CD4-positive, alpha-beta T cell treated with Interleukin-6 at 100 ng/mL for 8 hours (primary cell): Measurements from ENCODE around the gene FAM118B.

Experiments
- DNase-seq: peaks from one replicate; pipeline ENCODE4 v3.0.0-alpha.2; 2020; ENCODE audit warnings: mixed read lengths, low spot score

Gene FAM118B

DNA sequence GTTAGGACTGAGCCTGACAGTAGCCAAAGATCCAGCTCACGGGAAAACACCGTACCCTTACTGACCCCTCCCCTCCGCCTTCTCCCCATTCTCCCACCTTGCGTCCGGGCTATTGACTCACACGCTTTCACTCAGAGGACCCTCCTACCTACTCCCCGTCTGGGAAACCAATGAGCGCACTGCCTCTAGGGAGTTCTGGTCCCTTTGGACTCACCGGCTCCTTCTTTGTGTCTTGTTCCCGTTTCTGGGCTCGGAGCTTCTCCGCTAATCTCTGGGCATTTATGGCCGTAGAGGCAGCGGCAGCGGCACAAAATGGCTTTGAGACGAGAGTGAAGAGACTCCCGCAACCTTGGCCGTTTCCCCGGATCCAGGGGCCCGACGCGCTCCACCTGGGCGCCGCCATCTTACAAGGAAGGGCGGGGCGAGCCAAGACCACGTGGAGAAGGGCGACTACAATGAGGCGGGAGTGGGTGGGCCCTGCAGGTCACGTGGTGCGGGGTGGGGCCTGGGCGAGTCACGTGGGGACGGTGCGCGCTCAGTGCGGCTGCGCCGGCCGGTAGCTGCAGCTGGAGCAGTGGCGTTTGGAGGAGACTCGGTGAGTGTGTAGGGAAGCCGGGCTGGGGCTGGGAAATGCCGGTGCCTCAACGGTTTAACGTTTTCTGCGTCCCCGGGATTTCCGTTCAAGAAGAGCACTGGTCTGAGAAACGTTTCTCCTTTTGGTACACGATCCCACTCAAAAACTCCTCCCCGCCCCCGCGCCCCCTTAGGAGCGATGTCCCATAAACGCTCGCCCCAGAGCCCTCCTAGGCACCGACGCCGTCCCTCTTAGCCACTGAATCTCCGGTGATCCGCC lies at the start of gene FAM118B, which contains the start of gene RPUSD4:
Gene FAM118B (plus strand): TSS at position 547 of the 853 bp plus-strand sequence. CDS start 23,220 bp downstream, outside the sequence.
Gene RPUSD4 (minus strand): TSS at position 415 of the 853 bp plus-strand sequence. CDS start 12 bp downstream, at position 403.
- DNase-seq, result peak; percentile 97

DNA sequence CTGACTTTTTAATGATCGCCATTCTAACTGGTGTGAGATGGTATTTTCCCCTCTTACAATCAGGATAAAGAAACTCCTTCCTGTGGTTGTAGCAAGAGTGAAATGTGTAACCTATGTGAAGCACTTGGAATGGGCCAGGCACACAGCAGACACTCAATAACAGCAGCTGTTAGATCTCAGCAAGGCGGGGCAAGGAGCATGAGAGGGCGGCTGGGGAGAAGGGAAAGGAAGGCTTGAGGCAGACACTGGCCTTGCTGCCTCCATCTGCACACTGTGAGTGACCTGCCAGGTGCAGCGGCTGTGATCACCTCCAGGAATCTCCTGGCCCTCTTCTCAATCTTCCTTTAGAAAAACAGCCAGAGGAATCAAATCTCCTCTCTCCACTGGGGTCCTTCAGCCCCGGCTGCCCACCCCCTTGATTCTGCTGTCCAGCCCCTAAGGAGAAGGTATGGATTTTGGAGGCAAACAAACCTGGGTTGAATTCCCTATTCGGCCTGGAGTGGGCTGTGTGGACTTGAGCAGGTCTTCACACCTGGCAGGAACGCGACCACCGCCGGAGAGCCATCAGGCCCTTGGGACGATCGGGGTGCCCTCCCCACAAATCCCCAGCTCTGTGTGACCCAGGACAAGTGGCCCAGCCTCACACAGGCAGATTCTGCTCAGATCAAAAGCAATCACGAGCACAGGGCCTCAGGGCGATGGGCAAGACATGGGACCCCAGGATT lies 49.1 kb upstream of the FAM118B start:
- DNase-seq, result no peak

DNA sequence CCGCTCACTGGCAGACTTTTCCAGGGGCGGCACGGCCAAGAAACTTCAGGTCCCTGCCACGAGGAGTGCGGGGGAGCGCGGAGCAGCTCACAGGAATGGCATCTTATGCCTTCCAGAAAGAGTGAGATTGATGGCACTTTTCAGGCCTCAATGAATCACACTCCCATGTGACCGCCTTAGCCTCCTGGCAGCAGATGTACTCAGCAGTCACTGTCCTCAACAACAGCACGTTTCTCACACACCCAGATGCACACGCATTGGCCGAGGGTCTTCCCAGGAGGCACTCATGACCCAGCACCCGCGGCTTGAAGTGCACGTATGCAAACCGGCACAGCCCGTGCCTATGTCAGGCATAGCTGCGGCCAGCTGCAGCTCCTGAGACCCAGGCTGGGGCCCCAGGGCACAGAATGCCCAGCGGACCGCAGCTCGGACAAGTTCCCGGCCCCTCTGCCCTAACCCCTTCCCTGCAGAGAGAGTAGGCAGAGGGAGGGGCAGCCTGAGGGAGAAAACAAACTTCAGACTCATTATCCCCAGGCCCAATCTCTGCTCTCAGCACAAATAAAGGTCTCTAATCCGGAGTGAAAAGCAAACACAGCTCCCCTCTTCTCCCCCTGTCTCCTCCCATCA lies 48.4 kb upstream of the FAM118B start:
- DNase-seq, result no peak

DNA sequence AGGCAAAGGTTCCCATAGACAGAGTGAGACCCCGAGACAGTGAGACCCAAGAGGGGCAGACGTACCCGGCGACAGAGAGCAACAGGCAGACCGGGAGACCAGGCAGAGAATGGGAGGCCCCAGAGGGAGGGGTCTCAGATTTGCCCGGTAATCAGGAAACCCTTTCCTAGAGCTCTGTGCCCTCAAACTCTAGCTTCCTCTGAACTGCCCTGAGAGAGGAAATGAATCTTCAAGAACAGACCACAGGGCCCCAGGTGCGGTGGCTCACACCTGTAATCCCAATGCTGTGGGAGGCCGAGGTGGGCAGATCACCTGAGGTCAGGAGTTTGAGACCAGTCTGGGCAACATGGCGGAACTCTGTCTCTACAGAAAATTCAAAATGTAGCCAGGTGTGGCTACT lies 47.8 kb upstream of the FAM118B start:
- DNase-seq, result no peak

DNA sequence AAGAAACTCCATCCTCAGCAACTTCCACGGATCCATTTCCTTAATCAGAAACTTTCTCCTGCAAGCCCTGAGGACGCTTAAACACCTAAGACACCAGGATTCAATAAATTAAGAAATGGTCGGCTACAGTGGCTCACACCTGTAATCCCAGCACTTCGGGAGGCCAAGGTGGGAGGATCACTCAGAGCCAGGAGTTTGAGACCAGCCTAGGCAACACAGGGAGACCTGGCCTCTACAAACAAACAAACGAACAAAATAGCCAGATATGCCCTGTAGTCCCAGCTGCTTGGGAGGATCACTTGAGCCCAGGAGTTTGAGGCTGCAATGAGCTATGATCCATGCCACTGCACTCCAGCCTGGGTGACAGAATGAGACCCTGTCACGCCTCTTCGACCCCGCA lies 46.8 kb upstream of the FAM118B start:
- no peak for DNase-seq

DNA sequence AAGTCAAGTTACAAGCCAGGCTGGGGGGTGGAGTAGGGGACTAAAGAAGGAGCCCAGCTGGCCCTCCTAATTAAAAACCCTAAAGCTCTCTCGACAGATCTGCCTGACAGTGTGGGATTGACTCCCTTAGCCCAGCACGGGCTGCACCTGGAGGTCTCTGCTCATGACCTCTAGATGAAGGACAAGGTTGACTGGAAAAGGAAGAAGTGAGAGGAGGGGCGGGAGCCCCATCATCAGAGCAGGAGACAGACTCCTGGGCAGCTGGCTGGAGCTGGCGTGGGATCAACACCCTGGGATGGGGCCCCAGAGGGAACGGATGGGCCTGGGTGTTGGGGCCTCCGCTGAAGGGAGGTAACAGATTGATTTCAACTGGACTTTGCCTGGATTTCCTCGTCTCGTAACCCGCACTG lies 46.3 kb upstream of the FAM118B start:
- DNase-seq, result no peak

DNA sequence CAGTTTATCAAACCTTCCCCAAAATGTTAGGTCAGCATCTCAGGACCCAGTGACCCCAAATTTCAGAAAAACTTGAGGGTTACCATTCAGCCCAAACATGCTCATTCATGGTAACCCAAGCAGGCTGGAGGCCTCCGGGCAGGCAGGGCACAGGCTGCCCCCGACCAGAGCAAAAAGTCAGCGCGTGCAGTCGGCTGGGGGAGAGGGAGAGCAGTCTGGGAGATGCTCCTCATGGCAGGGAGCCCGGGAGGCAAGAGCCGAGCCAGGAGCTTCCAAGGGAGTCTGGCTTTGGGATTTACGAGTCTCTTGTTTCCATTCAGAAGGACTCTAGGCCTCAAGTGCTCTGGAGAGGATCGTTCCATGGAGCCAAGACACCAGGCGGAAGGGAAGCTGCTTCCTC lies 45.8 kb upstream of the FAM118B start:
- no peak for DNase-seq

DNA sequence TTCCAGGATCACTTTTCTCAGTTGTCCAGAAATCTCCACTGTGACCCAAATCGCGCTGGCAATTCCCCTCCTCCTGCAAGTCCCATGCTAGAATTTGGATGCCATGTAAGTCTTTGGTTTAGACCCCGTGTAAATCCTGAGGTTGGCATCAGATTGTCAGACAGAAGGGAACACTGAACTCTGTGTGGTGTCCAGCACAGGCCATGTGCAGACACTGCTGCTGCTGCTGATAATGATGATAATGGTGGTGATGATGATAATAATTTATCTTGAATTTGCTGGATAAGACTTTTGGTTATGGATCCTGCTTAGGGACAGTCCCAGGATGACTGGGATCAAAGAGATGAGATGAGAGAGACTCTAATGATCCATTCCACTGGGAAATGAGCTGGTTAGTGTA lies 45.2 kb upstream of the FAM118B start:
- no peak for DNase-seq

DNA sequence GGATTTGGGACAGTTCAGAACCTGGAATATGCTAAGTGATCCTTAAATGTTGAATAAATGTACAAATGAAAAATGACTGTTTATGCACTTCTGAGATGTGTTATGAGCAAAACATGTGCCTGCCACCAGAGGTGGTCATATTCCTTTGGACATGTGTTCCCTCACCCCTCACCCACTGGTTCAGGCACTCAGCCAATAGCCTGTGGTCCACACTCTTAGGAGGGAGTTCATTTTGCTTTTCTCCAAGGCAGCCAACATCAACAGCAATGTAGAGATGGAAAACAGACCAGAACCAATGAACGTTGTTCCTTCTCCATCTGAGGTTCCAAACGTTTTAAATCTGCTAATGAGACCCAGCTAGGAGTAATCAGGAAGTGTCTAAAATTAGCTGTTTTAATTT lies 44.1 kb upstream of the FAM118B start:
- DNase-seq, result no peak

DNA sequence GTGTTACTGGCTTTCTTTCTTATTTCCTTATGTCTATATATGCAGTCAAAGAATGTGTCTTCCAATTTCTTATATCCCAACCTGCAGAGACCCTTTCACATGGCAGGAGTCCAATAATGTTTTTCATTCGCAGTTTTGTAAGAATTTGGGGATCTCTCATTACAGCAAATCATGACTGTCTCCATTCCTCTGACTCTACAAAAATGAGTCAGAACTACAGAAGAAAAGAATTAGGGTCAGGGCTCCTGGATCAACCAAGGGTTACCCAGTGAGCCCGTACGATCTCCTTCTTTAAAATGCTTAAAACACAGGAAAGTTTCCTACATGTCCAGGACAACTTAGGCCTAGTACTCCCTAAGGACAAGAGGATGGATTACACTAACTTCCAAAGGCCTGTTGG lies 42.3 kb upstream of the FAM118B start:
- no peak for DNase-seq

DNA sequence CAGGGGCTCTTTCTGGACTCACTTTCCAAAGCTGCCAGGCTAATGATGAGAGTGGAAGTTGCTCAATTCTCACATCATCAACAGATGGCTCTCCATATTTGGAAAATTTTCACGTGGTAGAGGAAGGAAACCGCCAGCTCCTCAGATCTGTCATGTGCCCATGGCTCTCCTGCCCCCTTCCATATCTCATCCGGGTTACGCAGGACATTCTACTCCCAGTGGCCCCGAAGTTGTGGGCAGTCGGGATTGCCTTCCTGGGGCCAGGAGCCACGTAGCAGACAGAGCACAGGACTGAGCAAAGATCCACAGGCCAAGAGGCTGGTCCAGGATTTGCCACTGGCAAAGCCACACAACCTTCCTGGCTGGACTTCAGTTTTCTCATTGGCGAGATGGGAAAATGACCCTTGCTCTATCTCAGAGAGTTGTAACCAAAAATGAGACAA lies 39.0 kb upstream of the FAM118B start:
- no peak for DNase-seq

DNA sequence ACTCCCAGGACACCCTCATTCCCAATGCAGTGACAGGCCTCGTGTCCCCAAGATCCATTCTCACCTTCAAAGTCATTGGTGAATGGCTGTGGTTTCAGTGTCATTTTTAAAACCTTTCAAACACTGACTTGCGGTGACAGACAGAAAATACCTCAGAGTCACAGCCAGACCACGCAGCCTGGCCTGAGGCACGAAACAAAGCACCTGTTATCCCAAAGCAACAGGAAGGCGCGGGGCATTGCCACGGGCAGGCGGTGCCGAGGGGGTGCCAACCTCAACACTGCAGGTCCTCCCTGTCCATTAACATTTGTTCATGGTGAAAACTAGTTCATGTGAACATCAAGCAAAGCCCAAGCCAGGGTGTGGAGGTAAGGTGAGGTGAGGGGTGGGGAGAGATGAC lies 38.3 kb upstream of the FAM118B start:
- DNase-seq, result no peak

DNA sequence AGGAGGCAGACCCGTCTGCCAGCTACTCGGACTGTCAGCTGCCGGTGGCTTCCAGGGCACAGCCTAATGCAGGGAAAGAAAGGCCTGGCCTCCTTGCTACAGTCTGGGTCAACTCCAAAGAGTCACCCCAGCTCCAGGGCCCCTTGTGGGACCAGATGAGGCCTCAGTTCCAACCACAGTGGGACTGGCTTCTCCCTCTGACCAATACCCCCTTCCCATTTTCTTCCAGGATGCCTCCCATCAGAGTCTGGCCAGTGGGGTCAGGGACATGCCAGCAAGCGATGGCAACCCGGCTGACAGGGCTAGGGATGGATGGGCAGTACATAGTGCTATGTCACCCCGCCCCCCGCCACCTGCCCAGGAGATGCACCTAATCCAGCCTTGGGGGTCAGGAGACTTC lies 36.8 kb upstream of the FAM118B start:
- no peak for DNase-seq

DNA sequence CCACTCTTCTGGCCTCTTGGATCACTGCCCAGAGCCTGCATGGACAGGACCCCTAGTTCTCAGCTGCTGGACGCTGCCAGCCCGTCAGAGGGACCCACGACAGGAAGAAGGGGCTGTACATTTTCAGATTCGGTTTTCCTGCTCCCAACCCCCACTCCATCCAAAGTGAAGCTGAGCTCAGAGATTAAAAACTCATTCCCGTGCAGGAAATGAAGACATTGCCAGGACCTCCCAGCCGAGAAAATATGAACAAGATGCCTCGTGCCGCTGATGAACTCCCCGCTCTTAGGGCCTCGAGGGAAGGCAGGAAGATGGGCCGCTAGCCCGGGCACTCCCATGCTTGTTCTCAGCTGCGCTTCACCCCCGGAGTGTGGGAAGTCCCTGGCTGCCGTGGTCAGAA lies 36.2 kb upstream of the FAM118B start:
- no peak for DNase-seq

DNA sequence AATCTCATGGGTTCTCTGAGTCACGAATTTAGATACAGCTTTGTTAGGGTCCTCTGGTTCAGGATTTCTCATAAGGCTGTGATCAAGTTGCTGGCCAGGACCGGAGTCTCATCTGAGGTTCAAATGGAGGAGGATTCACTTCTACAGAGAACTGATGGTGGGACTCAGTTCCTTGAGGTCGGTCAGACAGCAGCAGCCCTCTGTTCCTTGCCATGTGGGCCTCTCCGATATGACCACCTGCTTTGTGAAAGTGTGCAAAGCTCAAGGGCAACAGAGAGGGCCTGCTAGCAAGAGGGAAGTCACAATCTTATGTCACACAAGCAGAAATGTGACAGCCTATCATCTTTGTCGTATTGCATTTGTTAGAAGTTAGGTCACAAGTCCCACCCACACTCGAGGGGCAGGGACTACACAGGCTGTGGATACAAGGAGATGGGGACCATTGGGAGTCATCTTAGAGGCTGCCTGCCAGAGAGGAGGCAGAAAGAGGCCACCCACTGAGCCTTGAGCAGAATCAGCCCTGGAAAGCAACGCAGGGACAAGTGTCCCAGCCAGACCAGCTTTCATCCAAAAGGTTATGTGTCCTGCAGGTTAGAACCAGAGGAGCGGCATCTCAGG lies 34.6 kb upstream of the FAM118B start:
- no peak for DNase-seq

DNA sequence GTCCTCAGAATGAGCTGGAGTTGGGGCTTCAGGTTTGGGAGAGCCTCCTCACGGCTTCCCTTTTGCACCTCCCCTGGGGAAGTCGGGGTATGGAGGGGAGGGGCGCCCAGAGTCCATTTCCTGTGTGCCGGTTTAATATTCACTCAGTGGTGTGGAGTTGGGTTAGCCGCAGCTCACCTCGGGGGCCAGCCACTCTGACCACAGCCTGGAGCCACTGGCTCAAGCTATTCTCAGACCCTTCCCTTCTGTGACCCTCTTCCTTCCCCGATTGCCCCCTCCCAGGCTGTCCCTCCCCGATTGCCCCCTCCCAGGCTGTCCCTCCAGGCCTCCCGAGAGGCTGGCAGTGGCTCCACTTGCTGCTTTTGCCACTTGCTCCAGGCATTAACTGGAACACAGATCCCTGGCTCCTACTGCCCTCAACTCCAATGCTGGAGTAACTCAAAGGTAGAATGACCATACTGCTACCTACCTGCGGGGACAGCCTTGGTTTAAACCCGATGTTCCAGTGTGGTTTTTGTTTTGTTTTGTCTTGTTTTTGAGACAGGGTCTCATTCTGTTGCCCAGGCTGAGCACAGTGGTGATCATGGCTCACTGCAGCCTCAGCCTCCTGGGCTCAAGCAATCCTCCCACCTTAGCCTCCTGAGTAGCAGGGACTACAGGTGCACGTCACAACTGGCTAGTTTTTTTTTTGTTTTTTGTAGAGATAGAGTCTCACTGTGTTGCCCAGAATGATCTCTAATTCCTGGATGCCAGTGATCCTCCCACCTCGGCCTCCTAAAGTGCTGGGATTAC lies 29.4 kb upstream of the FAM118B start:
- no peak for DNase-seq

DNA sequence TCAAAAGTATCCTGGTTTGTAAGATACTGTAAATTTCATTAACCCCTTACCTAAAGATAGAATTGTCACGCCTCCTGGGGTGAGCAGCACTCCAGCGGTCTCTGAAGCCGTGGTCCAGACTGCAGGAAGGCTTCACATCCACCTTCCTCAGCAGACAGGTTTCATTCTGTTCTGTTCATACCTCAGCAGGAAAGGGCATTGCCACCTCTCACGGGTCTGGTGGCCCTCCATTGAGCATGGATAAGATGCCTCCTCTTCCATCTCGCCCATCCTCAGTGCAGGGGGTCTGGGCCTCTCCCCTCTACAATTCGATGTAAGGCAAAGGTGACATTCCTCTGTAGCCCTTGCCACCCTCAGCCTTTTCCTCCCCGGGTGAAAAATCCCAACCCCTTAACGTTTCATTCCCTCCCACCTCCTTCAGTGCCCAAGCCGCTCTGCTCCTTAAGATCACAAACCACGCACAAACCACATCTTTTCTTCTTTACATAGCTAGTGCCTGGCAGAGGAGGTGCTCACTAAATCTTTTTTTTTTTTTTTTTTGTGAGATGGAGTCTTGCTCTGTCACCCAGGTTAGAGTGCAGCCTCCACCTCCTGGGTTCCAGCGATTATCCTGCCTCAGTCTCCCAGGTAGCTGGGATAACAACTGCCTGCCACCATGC lies 28.7 kb upstream of the FAM118B start:
- DNase-seq, result no peak

DNA sequence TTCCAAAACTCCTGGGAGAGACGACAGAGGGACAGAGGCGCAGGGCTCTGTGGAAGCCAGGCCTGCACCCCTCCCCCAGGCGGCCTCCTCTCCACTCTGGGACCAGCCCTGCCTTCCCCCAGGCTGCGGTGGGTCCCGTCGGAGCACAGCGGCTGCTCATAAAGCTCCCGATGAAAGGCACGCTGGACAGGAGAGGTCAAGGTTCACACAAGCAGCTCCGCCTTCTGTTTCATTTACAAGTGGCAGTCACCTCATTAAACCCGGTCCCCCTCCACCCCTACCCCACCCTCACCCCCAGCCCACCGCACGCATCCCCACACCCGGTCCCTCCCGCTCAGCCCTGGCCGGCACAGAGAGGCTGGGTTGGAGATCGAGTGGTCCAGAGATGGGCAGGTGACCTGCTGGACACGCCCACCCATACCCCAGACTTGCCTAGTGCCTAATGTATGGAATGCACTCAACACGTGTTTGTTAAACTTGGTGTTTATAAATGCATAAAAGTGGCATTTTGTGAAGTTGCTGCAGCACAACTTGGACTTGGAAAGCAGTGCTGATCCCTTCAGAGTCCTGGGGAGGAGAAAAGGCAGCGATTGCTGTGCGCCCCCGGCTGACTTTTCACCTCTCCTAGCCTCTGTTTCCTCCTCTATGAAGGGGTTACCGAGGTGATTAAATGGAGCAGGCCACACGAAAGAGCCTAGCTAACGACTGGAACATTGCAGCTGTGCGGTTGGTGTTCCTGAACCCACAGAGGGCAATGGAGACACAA lies 26.1 kb upstream of the FAM118B start:
- DNase-seq, result no peak

DNA sequence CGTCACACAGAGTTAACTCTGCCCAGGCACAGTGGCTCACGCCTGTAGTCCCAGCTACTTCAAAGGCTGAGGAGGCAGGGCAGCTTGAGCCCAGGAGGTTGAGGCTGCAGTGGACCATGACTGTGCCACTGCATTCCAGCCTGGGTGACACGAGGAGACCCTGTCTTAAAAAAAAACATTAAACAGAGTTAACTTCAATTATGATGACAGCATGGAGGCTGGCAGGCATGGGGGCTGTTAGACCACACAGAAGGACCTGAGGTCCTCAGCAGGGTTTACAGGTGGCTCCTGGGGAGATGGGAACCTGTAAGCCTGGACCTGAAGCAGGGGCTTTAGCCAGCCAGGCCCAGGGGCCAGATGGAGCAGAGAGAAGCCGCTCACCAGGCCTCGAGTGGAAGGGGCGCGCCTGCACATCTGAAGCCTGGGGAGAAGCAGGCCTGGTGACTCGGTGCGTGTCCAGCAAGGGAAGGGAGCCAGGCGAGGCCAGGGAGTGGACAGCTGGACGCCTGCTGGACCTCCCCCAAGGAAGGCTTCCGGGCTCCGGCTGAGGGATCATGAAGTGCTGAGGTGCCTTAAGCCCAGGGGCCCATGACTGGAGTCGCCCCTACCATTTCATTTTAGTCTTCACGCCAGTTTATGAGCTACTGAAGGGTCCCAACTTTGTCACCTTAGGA lies 25.4 kb upstream of the FAM118B start:
- DNase-seq, result no peak
